ENCODE measurements around the gene FTSJ1.

Gene FTSJ1

DNA sequence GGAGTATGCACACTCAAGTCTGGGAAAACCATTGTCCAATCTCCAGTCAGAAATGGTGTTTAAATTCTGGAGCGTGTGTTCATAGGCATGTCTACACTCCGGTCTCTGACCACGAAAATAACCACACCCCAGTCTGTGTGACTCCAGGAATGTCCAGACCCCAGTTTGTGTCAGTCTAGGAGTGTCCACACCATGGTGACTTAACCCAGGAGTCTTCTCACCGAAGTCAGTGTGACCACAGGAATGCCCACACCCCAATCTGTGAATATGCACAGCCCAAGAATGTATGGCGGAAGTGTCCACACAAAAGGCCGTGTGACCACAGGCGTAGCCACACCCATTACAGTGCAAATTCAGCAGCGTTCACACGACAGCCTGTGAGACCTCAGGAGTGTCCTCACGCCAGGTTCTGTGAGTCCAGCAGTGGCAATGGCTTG, 11.4 kb downstream of the FTSJ1 start:
- H3K4me3 ChIP-seq (ENCODE audit: insufficient read length, low read depth), result no peak overlapping the region
- no peaks in the 10 kb centered on the region for H3K4me1 ChIP-seq (ENCODE audit: insufficient read depth, insufficient read length)
- no peak overlapping the region for H3K9ac ChIP-seq (ENCODE audit: insufficient read length, low read depth)
- H3K9me3 ChIP-seq (ENCODE audit: insufficient read depth, low read length), result no peaks in the 10 kb centered on the region; the same call in 1 of the 2 replicates
- no peak for TF ChIP-seq ZNF274 (IDR thresholded peaks at IDR 0.05; ENCODE audit: low read depth, low read length)
- no peak for TF ChIP-seq SUZ12 (IDR thresholded peaks at IDR 0.05; ENCODE audit: extremely low read depth, insufficient read depth, insufficient read length)
- TF ChIP-seq YY1 (IDR thresholded peaks at IDR 0.05; ENCODE audit: insufficient read depth, insufficient read length), result no peak
- no peak for DNase-seq (ENCODE audit: low read depth, low spot score)
- H3K27me3 ChIP-seq (ENCODE audit: insufficient read depth, insufficient read length), result no peaks in the 10 kb centered on the region
- H3K36me3 ChIP-seq (ENCODE audit: insufficient read depth, insufficient read length, low read length), result peaks cover 44% of the 10 kb centered on the region

DNA sequence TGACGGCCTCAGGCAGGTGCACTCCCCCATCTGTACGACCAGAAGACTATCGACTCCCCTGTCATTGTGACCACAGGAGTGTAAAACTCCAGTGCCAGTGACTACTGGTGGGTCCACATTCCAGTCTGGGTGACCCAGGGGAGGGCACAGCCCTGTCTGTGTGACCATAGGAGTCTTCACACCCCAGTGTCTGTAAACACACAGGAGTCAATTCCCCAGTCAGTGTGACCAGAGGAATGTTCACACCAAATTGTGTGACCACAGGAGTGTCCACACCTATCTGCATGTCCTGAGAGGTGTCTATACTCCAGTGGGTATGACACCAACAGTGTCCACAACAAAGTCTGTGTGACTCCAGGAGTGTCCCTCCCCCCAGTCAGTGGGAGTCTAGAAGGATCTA, 12.0 kb downstream of the FTSJ1 start:
- Histone ChIP-seq H3K4me1 (ENCODE audit: insufficient read depth, insufficient read length) (no peaks in the 10 kb centered on the region), H3K9me3 (ENCODE audit: insufficient read depth, low read length) (no peaks in the 10 kb centered on the region; the same call in 1 of the 2 replicates), H3K36me3 (ENCODE audit: insufficient read depth, insufficient read length, low read length) (peaks cover 37% of the 10 kb centered on the region), H3K9ac (ENCODE audit: insufficient read length, low read depth) (no peak overlapping the region), H3K27me3 (ENCODE audit: insufficient read depth, insufficient read length) (no peaks in the 10 kb centered on the region), H3K4me3 (ENCODE audit: insufficient read length, low read depth) (no peak overlapping the region)
- no peak for DNase-seq (ENCODE audit: low read depth, low spot score)
- TF ChIP-seq SUZ12 (IDR thresholded peaks at IDR 0.05; ENCODE audit: extremely low read depth, insufficient read depth, insufficient read length) (no peak), ZNF274 (IDR thresholded peaks at IDR 0.05; ENCODE audit: low read depth, low read length) (no peak), YY1 (IDR thresholded peaks at IDR 0.05; ENCODE audit: insufficient read depth, insufficient read length) (no peak)

DNA sequence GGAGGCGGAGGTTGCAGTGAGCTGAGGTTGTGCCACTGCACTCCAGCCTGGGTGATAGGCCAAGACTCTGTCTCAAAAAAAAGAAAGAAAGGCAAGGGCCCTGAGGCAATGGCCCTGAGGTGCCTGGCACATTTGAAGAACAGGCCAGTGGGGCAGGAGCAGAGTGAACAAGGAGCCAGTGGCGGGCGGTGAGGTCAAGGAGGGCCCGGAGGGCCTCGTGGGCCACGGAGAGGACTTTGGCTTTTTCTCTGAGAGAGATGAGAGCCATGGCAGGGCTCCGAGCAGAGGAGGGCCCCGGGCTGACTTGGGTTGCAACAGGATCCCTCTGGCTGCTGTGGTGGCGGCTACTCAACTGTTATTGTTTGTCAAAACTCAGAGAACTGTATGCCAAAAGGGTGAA, 13.3 kb downstream of the FTSJ1 start:
- Histone ChIP-seq H3K27me3 (ENCODE audit: insufficient read depth, insufficient read length) (no peaks in the 10 kb centered on the region), H3K9me3 (ENCODE audit: insufficient read depth, low read length) (no peaks in the 10 kb centered on the region; the same call in 1 of the 2 replicates), H3K4me3 (ENCODE audit: insufficient read length, low read depth) (no peak overlapping the region), H3K4me1 (ENCODE audit: insufficient read depth, insufficient read length) (no peaks in the 10 kb centered on the region), H3K36me3 (ENCODE audit: insufficient read depth, insufficient read length, low read length) (peaks cover 30% of the 10 kb centered on the region), H3K9ac (ENCODE audit: insufficient read length, low read depth) (no peak overlapping the region)
- TF ChIP-seq YY1 (IDR thresholded peaks at IDR 0.05; ENCODE audit: insufficient read depth, insufficient read length) (no peak), SUZ12 (IDR thresholded peaks at IDR 0.05; ENCODE audit: extremely low read depth, insufficient read depth, insufficient read length) (no peak), ZNF274 (IDR thresholded peaks at IDR 0.05; ENCODE audit: low read depth, low read length) (no peak)
- no peak for DNase-seq (ENCODE audit: low read depth, low spot score)

DNA sequence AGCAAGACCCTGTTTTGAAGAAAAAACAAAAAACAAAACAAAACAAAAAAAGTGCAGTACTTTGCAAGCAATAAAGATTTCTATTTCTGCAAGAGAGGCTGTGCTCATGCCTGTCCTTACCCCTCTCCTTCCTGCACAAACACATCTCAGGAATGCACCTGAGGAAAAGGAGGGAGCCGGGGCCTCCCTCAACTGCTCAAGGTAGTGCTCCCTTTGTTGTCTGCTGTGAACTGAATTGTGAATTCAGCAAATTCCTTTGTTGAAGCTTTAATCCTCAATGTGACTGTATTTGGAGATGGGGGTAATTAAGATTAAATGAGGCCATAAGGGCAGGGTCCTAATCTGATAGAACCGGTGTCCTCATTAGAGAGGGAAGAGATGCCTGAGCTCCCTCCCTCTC, 13.9 kb downstream of the FTSJ1 start:
- H3K9me3 ChIP-seq (ENCODE audit: insufficient read depth, low read length), result no peaks in the 10 kb centered on the region; the same call in 1 of the 2 replicates
- TF ChIP-seq ZNF274 (IDR thresholded peaks at IDR 0.05; ENCODE audit: low read depth, low read length), result no peak
- H3K36me3 ChIP-seq (ENCODE audit: insufficient read depth, insufficient read length, low read length), result peaks cover 25% of the 10 kb centered on the region
- no peaks in the 10 kb centered on the region for H3K4me1 ChIP-seq (ENCODE audit: insufficient read depth, insufficient read length)
- DNase-seq (ENCODE audit: low read depth, low spot score), result no peak
- no peak overlapping the region for H3K4me3 ChIP-seq (ENCODE audit: insufficient read length, low read depth)
- no peaks in the 10 kb centered on the region for H3K27me3 ChIP-seq (ENCODE audit: insufficient read depth, insufficient read length)
- no peak overlapping the region for H3K9ac ChIP-seq (ENCODE audit: insufficient read length, low read depth)

DNA sequence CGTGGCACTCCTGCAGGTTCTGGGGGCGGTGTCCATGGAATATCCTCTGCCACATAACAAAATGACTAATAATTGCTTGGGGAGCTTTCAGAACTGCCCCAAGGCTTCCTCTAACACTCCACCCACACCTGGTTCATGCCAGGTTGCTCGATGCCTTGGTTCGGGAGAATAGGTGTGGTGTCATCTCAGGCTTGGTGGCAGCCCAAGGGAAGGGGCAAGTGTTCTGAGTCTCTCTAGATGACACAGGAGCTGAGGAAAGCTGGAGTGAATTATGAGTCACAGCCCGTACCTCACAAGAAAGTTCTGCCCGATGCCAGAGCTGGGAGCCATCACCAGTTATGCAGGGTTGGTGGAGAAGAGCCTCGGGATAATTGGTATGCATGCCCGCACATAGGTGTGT, 14.7 kb downstream of the FTSJ1 start:
- Histone ChIP-seq H3K4me1 (ENCODE audit: insufficient read depth, insufficient read length) (no peaks in the 10 kb centered on the region), H3K9ac (ENCODE audit: insufficient read length, low read depth) (no peak overlapping the region), H3K9me3 (ENCODE audit: insufficient read depth, low read length) (no peaks in the 10 kb centered on the region; the same call in 1 of the 2 replicates), H3K27me3 (ENCODE audit: insufficient read depth, insufficient read length) (no peaks in the 10 kb centered on the region), H3K4me3 (ENCODE audit: insufficient read length, low read depth) (no peak overlapping the region), H3K36me3 (ENCODE audit: insufficient read depth, insufficient read length, low read length) (peaks cover 19% of the 10 kb centered on the region)
- DNase-seq (ENCODE audit: low read depth, low spot score), result no peak
- no peak for TF ChIP-seq SUZ12 (IDR thresholded peaks at IDR 0.05; ENCODE audit: extremely low read depth, insufficient read depth, insufficient read length)
- TF ChIP-seq ZNF274 (IDR thresholded peaks at IDR 0.05; ENCODE audit: low read depth, low read length), result no peak
- no peak for TF ChIP-seq YY1 (IDR thresholded peaks at IDR 0.05; ENCODE audit: insufficient read depth, insufficient read length)

DNA sequence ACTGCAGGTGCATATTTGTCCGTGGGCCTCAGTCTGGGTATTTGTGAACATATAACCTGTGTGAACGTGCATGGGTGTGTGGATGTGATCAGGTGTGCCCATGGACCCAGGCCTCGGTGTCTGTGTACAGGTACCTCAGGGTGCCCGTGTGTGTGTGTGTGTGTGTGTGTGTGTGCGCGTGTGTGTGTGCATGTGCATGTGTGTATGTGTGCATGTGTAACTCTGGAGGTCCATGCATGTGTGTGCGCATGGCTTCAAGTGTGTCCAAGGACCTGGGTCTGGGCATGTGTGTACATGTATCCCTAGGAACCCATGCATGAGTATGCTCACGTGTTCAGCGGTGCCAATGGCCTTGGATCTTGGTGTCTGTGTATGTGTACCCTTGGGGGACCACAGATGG, 15.8 kb downstream of the FTSJ1 start:
- TF ChIP-seq SUZ12 (IDR thresholded peaks at IDR 0.05; ENCODE audit: extremely low read depth, insufficient read depth, insufficient read length) (no peak), ZNF274 (IDR thresholded peaks at IDR 0.05; ENCODE audit: low read depth, low read length) (no peak), YY1 (IDR thresholded peaks at IDR 0.05; ENCODE audit: insufficient read depth, insufficient read length) (no peak)
- DNase-seq (ENCODE audit: low read depth, low spot score), result no peak

DNA sequence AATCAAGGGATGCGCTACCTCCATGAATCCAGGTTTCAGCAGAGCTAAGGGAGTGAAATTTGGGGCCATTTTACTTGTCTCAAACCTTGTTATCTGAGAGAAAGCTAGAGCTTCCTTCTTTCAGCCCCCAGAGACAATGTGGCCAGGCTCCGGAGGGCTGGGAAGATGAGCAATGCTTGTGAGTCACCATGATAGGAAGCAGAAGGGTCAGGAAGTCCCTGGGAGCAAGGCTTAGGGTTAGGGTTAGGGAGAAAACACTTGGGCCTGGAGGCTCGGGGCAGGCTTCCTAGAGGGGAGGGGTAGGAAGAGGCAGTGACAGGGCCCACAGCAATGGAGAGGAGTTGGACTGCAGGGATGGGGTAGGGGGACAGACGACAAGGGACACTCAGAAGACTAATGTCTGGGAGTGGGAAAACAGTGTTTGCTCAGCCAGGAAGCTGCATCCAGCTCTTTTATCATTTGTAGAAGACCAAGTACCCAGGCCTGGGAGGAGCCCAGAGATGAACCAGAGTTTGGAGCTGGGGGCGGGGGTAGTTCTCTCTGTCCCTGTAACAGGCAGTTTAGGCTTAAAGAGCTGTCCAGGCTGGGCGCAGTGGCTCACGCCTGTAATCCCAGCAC, 16.4 kb downstream of the FTSJ1 start:
- Histone ChIP-seq H3K4me3 (ENCODE audit: insufficient read length, low read depth) (no peak overlapping the region), H3K9me3 (ENCODE audit: insufficient read depth, low read length) (no peaks in the 10 kb centered on the region; the same call in 1 of the 2 replicates), H3K36me3 (ENCODE audit: insufficient read depth, insufficient read length, low read length) (peaks cover 7% of the 10 kb centered on the region), H3K27me3 (ENCODE audit: insufficient read depth, insufficient read length) (no peaks in the 10 kb centered on the region), H3K4me1 (ENCODE audit: insufficient read depth, insufficient read length) (no peaks in the 10 kb centered on the region), H3K9ac (ENCODE audit: insufficient read length, low read depth) (no peak overlapping the region)
- TF ChIP-seq ZNF274 (IDR thresholded peaks at IDR 0.05; ENCODE audit: low read depth, low read length), result no peak
- no peak for TF ChIP-seq YY1 (IDR thresholded peaks at IDR 0.05; ENCODE audit: insufficient read depth, insufficient read length)
- TF ChIP-seq SUZ12 (IDR thresholded peaks at IDR 0.05; ENCODE audit: extremely low read depth, insufficient read depth, insufficient read length), result no peak
- DNase-seq (ENCODE audit: low read depth, low spot score), result no peak

More for the DNA sequence above, 15.8 kb downstream of the FTSJ1 start:
- Histone ChIP-seq H3K36me3 (ENCODE audit: insufficient read depth, insufficient read length, low read length) (peaks cover 13% of the 10 kb centered on the region), H3K9ac (ENCODE audit: insufficient read length, low read depth) (no peak overlapping the region), H3K4me1 (ENCODE audit: insufficient read depth, insufficient read length) (no peaks in the 10 kb centered on the region), H3K9me3 (ENCODE audit: insufficient read depth, low read length) (no peaks in the 10 kb centered on the region; the same call in 1 of the 2 replicates), H3K4me3 (ENCODE audit: insufficient read length, low read depth) (no peak overlapping the region), H3K27me3 (ENCODE audit: insufficient read depth, insufficient read length) (no peaks in the 10 kb centered on the region)

All from NT2/D1 (cell line).